Tibial artery (tissue), 4 donors: ENCODE measurements around the gene NOXA1.

Source experiments
- DNase-seq, 2 donors: peaks; one replicate each; pipeline ENCODE4 v3.0.0-alpha.2; 2019
- H3K27ac ChIP-seq, 2 donors: fragments of 200-600 bp; sonication (generic) in 1 of 2; 1 replicate in 1 of 2; 2 replicates in 1 of 2; pipeline ENCODE4 v1.5.1; 2018 to 2019; ENCODE audit warnings: mild to moderate bottlenecking in 1 of 2
- H3K27me3 ChIP-seq, 2 donors: fragments of 200-600 bp; sonication (generic) in 1 of 2; one replicate each; pipeline versions ENCODE4 v1.5.1 to v1.6.0; 2016 to 2019
- H3K36me3 ChIP-seq, 3 donors: fragments of 200-600 bp; sonication (generic) in 2 of 3; one replicate each; pipeline ENCODE4 v1.5.1; 2016 to 2019; ENCODE audit warnings: mild to moderate bottlenecking in 2 of 3
- H3K4me1 ChIP-seq, 4 donors: fragments of 200-600 bp; sonication (generic) in 2 of 4; 1 replicate in 3 of 4; 2 replicates in 1 of 4; pipeline ENCODE4 v1.5.1; 2016 to 2019
- H3K4me3 ChIP-seq, 2 donors: fragments of 200-600 bp; sonication (generic) in 1 of 2; 1 replicate in 1 of 2; 2 replicates in 1 of 2; pipeline ENCODE4 v1.5.1; 2018 to 2019; ENCODE audit warnings: mild to moderate bottlenecking in 2 of 2
- H3K9me3 ChIP-seq, 3 donors: fragments of 200-600 bp; sonication (generic) in 1 of 3; one replicate each; pipeline ENCODE4 v1.5.1; 2016 to 2019
- intact Hi-C: fragments of 100-400 bp; cut with DNase I; formaldehyde crosslinking; loops from one replicate; pipeline ENCODE4 v1.15.0; 2023; ENCODE audit warnings: low total_unique reads
- TF ChIP-seq, protein P1 (sequence below), 2 experiments: fragments of 200-600 bp in 1 of 2; fragments of 450-650 bp in 1 of 2; IDR thresholded peaks; one replicate each; pipeline ENCODE4 v1.5.1; 2017 to 2019; ENCODE audit warnings: antibody characterized with exemption in 2 of 2, mild to moderate bottlenecking in 1 of 2, moderate library complexity in 1 of 2

The NOXA1 gene

DNA sequence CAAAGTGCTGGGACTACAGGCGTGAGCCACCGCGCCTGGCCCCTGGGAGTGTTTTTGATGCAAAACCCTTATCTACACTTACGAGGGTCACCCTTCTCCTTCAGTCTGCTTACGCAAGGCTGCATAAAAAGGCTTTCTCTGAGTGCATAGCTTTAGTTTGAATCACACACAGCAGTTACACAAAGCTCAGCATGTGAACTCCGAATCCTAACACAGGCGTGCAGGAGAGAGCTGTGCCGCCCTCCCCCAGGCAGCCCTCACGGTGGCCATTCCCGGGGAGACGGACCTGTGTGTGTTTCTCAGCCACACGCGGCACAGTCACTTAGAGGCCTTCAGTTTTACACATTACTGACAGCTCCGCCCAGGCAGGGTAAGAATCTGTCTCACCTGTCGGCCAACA is 27.0 kb upstream of the NOXA1 start:
- H3K27ac ChIP-seq, result no peak overlapping the region
- H3K9me3 ChIP-seq, result no peaks in the 10 kb centered on the region
- TF ChIP-seq, protein P1, sequence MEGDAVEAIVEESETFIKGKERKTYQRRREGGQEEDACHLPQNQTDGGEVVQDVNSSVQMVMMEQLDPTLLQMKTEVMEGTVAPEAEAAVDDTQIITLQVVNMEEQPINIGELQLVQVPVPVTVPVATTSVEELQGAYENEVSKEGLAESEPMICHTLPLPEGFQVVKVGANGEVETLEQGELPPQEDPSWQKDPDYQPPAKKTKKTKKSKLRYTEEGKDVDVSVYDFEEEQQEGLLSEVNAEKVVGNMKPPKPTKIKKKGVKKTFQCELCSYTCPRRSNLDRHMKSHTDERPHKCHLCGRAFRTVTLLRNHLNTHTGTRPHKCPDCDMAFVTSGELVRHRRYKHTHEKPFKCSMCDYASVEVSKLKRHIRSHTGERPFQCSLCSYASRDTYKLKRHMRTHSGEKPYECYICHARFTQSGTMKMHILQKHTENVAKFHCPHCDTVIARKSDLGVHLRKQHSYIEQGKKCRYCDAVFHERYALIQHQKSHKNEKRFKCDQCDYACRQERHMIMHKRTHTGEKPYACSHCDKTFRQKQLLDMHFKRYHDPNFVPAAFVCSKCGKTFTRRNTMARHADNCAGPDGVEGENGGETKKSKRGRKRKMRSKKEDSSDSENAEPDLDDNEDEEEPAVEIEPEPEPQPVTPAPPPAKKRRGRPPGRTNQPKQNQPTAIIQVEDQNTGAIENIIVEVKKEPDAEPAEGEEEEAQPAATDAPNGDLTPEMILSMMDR (IDR thresholded peaks at IDR 0.05), result no peak
- no peaks in the 10 kb centered on the region for H3K27me3 ChIP-seq
- H3K36me3 ChIP-seq, result peaks cover 0 to 46% (median 19%) of the 10 kb centered on the region in 3 donors
- DNase-seq, result no peak
- H3K4me3 ChIP-seq, result no peak overlapping the region
- H3K4me1 ChIP-seq, result no peaks in the 10 kb centered on the region
- intact Hi-C loops, result no loop called here

DNA sequence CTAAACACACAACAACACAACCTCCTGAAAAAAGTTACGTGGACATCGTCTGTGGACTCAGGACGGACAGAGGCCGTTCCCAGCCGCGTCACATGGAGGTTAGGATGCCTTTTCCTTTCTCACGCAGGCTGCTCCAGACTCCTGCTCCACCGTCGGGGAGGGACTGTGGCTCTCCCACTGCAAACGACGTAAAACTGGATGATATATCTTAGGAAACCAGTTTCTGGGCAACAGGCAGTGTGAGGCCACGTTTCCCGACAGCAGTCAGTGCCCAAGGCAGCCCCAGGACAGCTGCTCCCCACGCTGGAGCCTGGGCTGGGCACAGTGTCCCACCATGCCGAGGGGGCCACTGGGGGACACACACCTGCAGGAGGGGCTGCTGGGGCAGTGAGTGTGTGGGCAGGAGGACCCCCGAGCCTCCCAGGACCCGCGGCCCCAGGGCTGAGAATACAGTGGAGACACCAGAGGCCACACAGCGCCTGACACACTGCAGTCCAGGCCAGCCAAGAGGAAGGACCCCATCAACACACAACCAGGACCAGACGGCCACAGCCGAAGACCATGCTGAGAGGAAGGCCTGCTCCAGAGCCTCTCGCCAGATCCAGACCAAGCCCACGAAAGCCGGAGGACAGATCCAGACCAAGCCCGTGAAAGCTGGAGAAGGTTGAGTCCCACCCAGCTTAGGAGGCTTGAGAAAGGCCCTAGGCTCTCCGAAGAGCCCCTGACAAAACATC is 26.4 kb upstream of the NOXA1 start:
- no peak for DNase-seq
- Histone ChIP-seq H3K27me3 (no peaks in the 10 kb centered on the region), H3K27ac (no peak overlapping the region), H3K4me1 (no peaks in the 10 kb centered on the region), H3K9me3 (no peaks in the 10 kb centered on the region), H3K36me3 (peaks cover 0 to 40% (median 19%) of the 10 kb centered on the region in 3 donors), H3K4me3 (no peak overlapping the region)
- TF ChIP-seq, protein P1 (IDR thresholded peaks at IDR 0.05), result no peak
- intact Hi-C loops, result no loop called here

DNA sequence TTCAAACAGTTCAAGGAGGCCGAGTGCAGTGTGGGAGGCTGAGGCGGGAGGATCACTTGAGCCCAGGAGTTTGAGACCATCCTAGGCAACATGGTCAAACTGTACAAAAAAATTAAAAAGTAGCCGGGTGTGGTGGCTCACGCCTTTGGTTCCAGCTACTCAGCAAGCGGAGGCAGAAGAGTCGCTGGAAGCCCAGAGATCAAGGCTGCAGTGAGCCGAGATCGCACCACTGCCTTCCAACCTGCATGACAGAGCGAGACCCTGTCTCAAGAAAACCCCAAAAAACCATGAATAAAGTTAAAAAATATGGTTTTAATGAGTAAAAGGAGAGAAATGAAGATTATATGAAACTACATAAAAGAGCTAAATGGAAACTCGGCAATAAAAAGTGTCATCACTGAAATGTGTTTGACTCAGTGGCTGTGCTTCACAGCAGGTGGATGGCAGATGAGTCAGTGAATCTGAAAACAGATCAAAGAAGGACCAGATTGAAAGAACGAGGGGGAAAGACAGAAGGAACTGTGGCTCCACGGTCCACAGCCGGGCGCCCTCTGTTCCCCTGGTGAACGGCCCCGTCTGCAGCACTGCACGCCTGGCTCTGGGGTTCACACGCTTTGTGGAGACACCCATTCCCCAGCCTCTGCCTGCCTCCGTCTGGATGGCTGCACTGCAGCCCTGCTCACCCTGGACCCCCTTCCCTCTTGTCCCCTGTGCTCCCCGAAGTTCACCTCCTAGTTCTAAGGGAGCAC is 25.3 kb upstream of the NOXA1 start:
- Histone ChIP-seq H3K9me3 (no peaks in the 10 kb centered on the region), H3K4me3 (no peak overlapping the region), H3K27me3 (no peaks in the 10 kb centered on the region), H3K4me1 (no peaks in the 10 kb centered on the region), H3K36me3 (peaks cover 0 to 29% (median 19%) of the 10 kb centered on the region in 3 donors), H3K27ac (no peak overlapping the region)
- TF ChIP-seq, protein P1 (IDR thresholded peaks at IDR 0.05), result no peak
- DNase-seq, result no peak
- intact Hi-C loops, result no loop called here

DNA sequence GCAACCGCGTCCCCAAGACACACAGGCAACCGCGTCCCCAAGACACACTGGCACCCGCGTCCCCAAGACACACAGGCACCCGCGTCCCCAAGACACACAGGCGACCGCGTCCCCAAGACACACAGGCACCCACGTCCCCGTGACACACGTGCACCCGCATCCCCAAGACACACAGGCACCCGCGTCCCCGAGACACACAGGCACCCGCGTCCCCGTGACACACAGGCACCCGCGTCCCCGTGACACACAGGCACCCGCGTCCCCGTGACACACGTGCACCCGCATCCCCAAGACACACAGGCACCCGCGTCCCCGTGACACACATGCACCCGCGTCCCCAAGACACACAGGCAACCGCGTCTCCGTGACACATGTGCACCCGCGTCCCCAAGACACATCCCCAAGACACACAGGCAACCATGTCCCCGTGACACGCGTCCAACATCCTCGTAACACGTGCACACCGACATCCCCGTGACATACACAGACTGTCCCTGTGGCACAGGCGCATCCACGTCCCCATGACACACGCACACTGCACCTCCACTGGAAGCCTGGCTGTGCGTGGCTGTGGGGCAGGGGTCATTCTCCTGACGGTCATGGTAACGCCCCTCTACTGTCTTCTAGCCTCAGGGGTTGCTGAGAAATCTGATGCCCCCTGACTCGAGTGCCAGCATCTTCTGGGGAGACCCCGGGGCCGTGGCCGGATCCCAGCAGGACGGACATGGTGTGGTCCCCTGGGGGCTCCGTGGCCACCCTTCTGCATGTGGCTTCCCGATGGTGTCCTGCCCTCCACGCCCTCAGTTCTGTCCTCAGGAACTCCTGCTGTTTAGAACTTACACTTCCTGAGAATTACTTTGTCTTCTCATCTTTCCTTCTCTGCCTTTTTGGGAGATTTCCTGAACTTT is 24.4 kb upstream of the NOXA1 start:
- intact Hi-C loops, result no loop called here
- Histone ChIP-seq H3K27me3 (no peaks in the 10 kb centered on the region), H3K27ac (no peak overlapping the region), H3K36me3 (peaks cover 0 to 20% (median 10%) of the 10 kb centered on the region in 3 donors), H3K4me1 (no peaks in the 10 kb centered on the region), H3K4me3 (no peak overlapping the region), H3K9me3 (no peaks in the 10 kb centered on the region)
- TF ChIP-seq, protein P1 (IDR thresholded peaks at IDR 0.05), result no peak
- no peak for DNase-seq

DNA sequence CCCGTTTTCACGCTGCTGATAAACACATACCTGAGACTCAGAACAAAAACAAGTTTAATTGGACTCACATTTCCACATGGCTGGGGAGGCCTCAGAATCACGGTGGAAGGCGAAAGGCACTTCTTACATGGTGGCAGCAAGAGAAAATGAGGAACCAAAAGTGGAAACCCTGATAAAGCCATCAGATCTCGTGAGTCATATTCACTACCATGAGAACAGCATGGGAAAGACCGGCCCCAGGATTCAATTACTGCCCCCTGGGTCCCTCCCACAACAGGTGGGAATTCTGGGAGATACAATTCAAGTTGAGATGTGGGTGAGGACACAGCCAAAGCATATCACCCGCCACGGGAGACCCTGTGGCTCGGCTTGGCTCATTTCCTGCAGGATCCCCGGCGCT is 20.4 kb upstream of the NOXA1 start:
- no peaks in the 10 kb centered on the region for H3K9me3 ChIP-seq
- intact Hi-C loops, result no loop called here
- H3K27ac ChIP-seq, result no peak overlapping the region
- H3K4me1 ChIP-seq, result peaks cover 0 to 16% (median 15%) of the 10 kb centered on the region in 4 donors
- no peak overlapping the region for H3K4me3 ChIP-seq
- no peak for DNase-seq
- TF ChIP-seq, protein P1 (IDR thresholded peaks at IDR 0.05), result no peak
- H3K36me3 ChIP-seq, result peaks cover 0 to 9% (median 0%) of the 10 kb centered on the region in 3 donors
- H3K27me3 ChIP-seq, result no peaks in the 10 kb centered on the region
